HepG2 (cell line): ENCODE data around the gene ANKRD53. TPM values are rescaled to one million over a fixed set of nuclear protein-coding genes. Genes with fewer than 3 reads are reported as not detected.
A peak's percentile ranks its signal among the peaks of the same experiment; 100 is the strongest.

Experiments used
- ATAC-seq: fragments of 200-7000 bp; cut with Tn5 transposase; 3 replicates; pipeline ENCODE4 v1.9.1; 2020; ENCODE audit warnings: mild to moderate bottlenecking, moderate library complexity
- BruUV-seq: library from RNA; stranded (reverse); fragments of 400-500 nt; replicated peaks from 2 replicates; lab custom pipeline; 2021; lab: Mats Ljungman, UMichigan
- CTCF ChIA-PET: fragments of 300-600 bp; formaldehyde crosslinking; extraction: SDS; loops from one replicate; lab custom pipeline; 2021; ENCODE audit warnings: low total read pairs, inconsistent platforms, low intra/inter-chr PET ratio; lab: Yijun Ruan, JAX
- POLR2A ChIA-PET: fragments of 350-600 bp; sonication (Branson Sonifier 250); formaldehyde crosslinking; loops from one replicate; lab custom pipeline; 2020; ENCODE audit warnings: antibody characterized with exemption, inconsistent platforms; lab: Yijun Ruan, JAX
- DNase-seq: peaks from one replicate; pipeline ENCODE4 v3.0.0-alpha.2; 2015; ENCODE audit warnings: low spot score
- FAIRE-seq: peaks from 3 replicates; lab custom pipeline; 2011; peaks lifted over from hg19 to GRCh38; lab: Jason Lieb, UNC
- H2AFZ ChIP-seq: one replicate; pipeline ENCODE4 v1.6.1; 2011; ENCODE audit warnings: low read length, inconsistent platforms
- H3K27ac ChIP-seq: fragments of 300-600 bp; 3 replicates; pipeline ENCODE4 v1.8.0; 2011; ENCODE audit warnings: mixed run types, mild to moderate bottlenecking, mixed read lengths, low read length, inconsistent platforms; ENCODE audit not compliant: insufficient read depth; ENCODE audit errors: extremely low read length
- H3K27me3 ChIP-seq, 2 experiments: fragments of 200-600 bp in 1 of 2; 2 replicates in 1 of 2; 3 replicates in 1 of 2; pipeline versions ENCODE4 v1.6.0 to v1.8.0; 2011; ENCODE audit warnings: low read length in 2 of 2, mild to moderate bottlenecking in 2 of 2, moderate library complexity in 2 of 2, inconsistent platforms in 1 of 2; ENCODE audit not compliant: insufficient read depth in 2 of 2, control insufficient read depth in 1 of 2
- H3K36me3 ChIP-seq, 2 experiments: fragments of 200-600 bp in 1 of 2; replicated peaks in 1 of 2; 2 replicates in 1 of 2; 3 replicates in 1 of 2; pipeline versions ENCODE4 v1.5.1 to v1.8.0; 2011; ENCODE audit warnings: low read length in 2 of 2, inconsistent platforms in 1 of 2; ENCODE audit not compliant: insufficient read depth in 2 of 2, control insufficient read depth in 1 of 2
- H3K4me1 ChIP-seq: 2 replicates; pipeline ENCODE4 v1.5.1; 2012; ENCODE audit warnings: low read length, inconsistent platforms; ENCODE audit not compliant: insufficient read depth
- H3K4me2 ChIP-seq: 2 replicates; pipeline ENCODE4 v1.6.0; 2011; ENCODE audit warnings: low read depth, low read length, inconsistent platforms
- H3K4me3 ChIP-seq, 3 experiments: fragments of 200-600 bp in 1 of 3; sonication (generic), shearing (Covaris generic) in 1 of 3; replicated peaks in 1 of 3; 2 replicates each; pipeline ENCODE4 v1.5.1; 2011 to 2016; ENCODE audit warnings: low read length in 3 of 3, inconsistent platforms in 2 of 3, low read depth in 2 of 3, mild to moderate bottlenecking in 2 of 3, control low read depth in 1 of 3, mixed read lengths in 1 of 3; ENCODE audit not compliant: insufficient read depth in 1 of 3
- H3K79me2 ChIP-seq: one replicate; pipeline ENCODE4 v1.6.1; 2011; ENCODE audit warnings: low read length, inconsistent platforms; ENCODE audit not compliant: insufficient read depth
- H3K9ac ChIP-seq: 2 replicates; pipeline ENCODE4 v1.6.0; 2011; ENCODE audit warnings: mild to moderate bottlenecking, low read depth, low read length, inconsistent platforms; ENCODE audit not compliant: insufficient read depth
- H3K9me3 ChIP-seq: 2 replicates; pipeline ENCODE4 v1.5.1; 2012; ENCODE audit warnings: mild to moderate bottlenecking, low read length
- H4K20me1 ChIP-seq: 2 replicates; pipeline ENCODE4 v1.6.0; 2011; ENCODE audit warnings: inconsistent platforms, mild to moderate bottlenecking, low read length, moderate library complexity; ENCODE audit not compliant: insufficient read depth
- AKAP8 ChIP-seq: sonication (generic); formaldehyde crosslinking; IDR thresholded peaks from 2 replicates; pipeline ENCODE4 v1.5.1; 2020; ENCODE audit warnings: mild to moderate bottlenecking, missing genetic modification reagents
- JDP2 ChIP-seq: sonication (generic); formaldehyde crosslinking; IDR thresholded peaks from 2 replicates; pipeline ENCODE4 v1.8.1; 2022; ENCODE audit warnings: missing genetic modification reagents, borderline replicate concordance
- KDM2A ChIP-seq: sonication (generic); formaldehyde crosslinking; IDR thresholded peaks from 2 replicates; pipeline ENCODE4 v1.4.0; 2020; ENCODE audit warnings: low read depth, missing genetic modification reagents, borderline replicate concordance
- MED8 ChIP-seq: sonication (generic); formaldehyde crosslinking; IDR thresholded peaks from 2 replicates; pipeline ENCODE4 v1.8.1; 2023; ENCODE audit warnings: mild to moderate bottlenecking, missing genetic modification reagents; ENCODE audit not compliant: insufficient replicate concordance
- MEIS2 ChIP-seq: sonication (generic); formaldehyde crosslinking; IDR thresholded peaks from 2 replicates; pipeline ENCODE4 v1.9.0; 2021; ENCODE audit warnings: mild to moderate bottlenecking, missing genetic modification reagents
- MYC ChIP-seq: sonication (generic); formaldehyde crosslinking; IDR thresholded peaks from 2 replicates; pipeline ENCODE4 v1.9.0; 2021; ENCODE audit warnings: missing genetic modification reagents, borderline replicate concordance
- SRSF9 ChIP-seq: fragments of 200-400 bp; formaldehyde crosslinking; IDR thresholded peaks from 2 replicates; pipeline ENCODE4 v1.6.1; 2018; ENCODE audit warnings: borderline replicate concordance, mild to moderate bottlenecking, low read depth, low read length; ENCODE audit not compliant: insufficient read depth, poor library complexity, severe bottlenecking
- STAG1 ChIP-seq: sonication (generic); formaldehyde crosslinking; IDR thresholded peaks from 2 replicates; pipeline ENCODE4 v1.4.0; 2020; ENCODE audit warnings: missing genetic modification reagents
- TBX3 ChIP-seq: fragments of 450-650 bp; IDR thresholded peaks from 2 replicates; pipeline ENCODE4 v1.6.1; 2017; ENCODE audit warnings: antibody characterized with exemption, mild to moderate bottlenecking, inconsistent platforms, borderline replicate concordance
- ZBTB38 ChIP-seq: sonication (generic); formaldehyde crosslinking; IDR thresholded peaks from 2 replicates; pipeline ENCODE4 v1.5.1; 2020; ENCODE audit warnings: mild to moderate bottlenecking, missing genetic modification reagents
- ZNF879 ChIP-seq: sonication (generic); formaldehyde crosslinking; IDR thresholded peaks from 2 replicates; pipeline ENCODE4 v1.8.1; 2023; ENCODE audit warnings: missing genetic modification reagents
- WGBS: methylation state at CpG from one replicate; pipeline ENCODE4 v1.1.6; 2017; ENCODE audit warnings: low lambda C conversion rate; 5-methylcytosine and 5-hydroxymethylcytosine counted together
- in situ Hi-C: cut with HindIII; loops from 2 replicates; pipeline ENCODE4 v1.10.0; 2017; ENCODE audit warnings: low pct_unique_long_range_greater_than_20kb; ENCODE audit not compliant: extremely low pct_ligation_motif_present
- intact Hi-C: fragments of 100-400 bp; cut with micrococcal nuclease; formaldehyde crosslinking; loops from one replicate; pipeline ENCODE4 v1.10.0; 2022; ENCODE audit not compliant: unreplicated experiment
- polyA plus RNA-seq, 8 experiments: library from polyadenylated mRNA; depleted of rRNA in 3 of 8; stranded (reverse) in 7 of 8; unstranded in 1 of 8; fragments of >200 nt; fragmentation: Illumina TruSeq in 4 of 8; extraction: Trizol in 4 of 8; gene quantifications; 2 replicates each; pipeline versions ENCODE4 v1.2.1 to v1.2.3, GENCODE V29; 2011 to 2016; ENCODE audit warnings: low read depth in 4 of 8, missing spikeins in 1 of 8, mixed read lengths in 1 of 8; ENCODE audit not compliant: insufficient read depth in 1 of 8
- total RNA-seq, 5 experiments: library from RNA; depleted of rRNA; stranded (reverse); fragments of >200 nt; fragmentation: Illumina TruSeq; extraction: Trizol; gene quantifications; 2 replicates each; pipeline ENCODE4 v1.2.3, GENCODE V29; 2016; ENCODE audit warnings: low read depth in 1 of 5
- TF ChIP-seq, protein P1 (sequence below): sonication (generic); formaldehyde crosslinking; IDR thresholded peaks from 2 replicates; pipeline ENCODE4 v1.9.0; 2022; ENCODE audit warnings: missing genetic modification reagents, mild to moderate bottlenecking, borderline replicate concordance
- TF ChIP-seq, protein P2 (sequence below): sonication (generic); formaldehyde crosslinking; IDR thresholded peaks from 2 replicates; pipeline ENCODE4 v1.5.0; 2020; ENCODE audit warnings: mild to moderate bottlenecking, missing genetic modification reagents

Gene ANKRD53
- total and polyA plus RNA-seq, 2 of the 13 experiments (the other 11 are each of a cell fraction or from before 2014, with no cell fraction given): 0.15 TPM; not detected in 1

DNA sequence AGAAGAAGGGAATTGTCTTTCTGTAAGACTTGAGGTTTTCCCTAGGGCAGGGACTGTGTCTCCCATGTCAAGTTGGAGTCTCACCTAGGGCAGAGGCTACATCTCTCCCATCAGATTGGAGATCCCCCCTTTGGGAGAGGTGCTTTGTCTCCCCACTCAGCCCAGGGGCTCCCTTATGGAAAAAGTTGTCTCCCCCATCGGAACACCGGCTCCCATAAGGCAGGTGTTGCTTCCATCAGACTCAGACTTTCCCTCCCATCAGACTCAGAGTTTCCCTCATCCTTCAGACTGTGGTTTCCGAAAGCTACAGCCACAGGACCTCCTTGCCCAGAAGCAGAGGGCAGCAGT is 5.8 kb downstream of the ANKRD53 start:
- intact Hi-C loops (no loop called here), in situ Hi-C loops (no loop called here)
- TF ChIP-seq, protein P1, sequence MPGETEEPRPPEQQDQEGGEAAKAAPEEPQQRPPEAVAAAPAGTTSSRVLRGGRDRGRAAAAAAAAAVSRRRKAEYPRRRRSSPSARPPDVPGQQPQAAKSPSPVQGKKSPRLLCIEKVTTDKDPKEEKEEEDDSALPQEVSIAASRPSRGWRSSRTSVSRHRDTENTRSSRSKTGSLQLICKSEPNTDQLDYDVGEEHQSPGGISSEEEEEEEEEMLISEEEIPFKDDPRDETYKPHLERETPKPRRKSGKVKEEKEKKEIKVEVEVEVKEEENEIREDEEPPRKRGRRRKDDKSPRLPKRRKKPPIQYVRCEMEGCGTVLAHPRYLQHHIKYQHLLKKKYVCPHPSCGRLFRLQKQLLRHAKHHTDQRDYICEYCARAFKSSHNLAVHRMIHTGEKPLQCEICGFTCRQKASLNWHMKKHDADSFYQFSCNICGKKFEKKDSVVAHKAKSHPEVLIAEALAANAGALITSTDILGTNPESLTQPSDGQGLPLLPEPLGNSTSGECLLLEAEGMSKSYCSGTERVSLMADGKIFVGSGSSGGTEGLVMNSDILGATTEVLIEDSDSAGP: peak; percentile 27; the same call in 1 of the 2 replicates
- TF ChIP-seq KDM2A: no peak
- Histone ChIP-seq H3K9me3 (no peaks in the 10 kb centered on the region), H3K36me3 (peaks cover 27 to 29% of the 10 kb centered on the region in 2 experiments), H3K4me1 (no peaks in the 10 kb centered on the region), H3K27me3 (no peaks in the 10 kb centered on the region), H2AFZ (no peak overlapping the region), H3K4me3 (no peak overlapping the region), H4K20me1 (no peaks in the 10 kb centered on the region), H3K4me2 (no peak overlapping the region), H3K9ac (no peak overlapping the region), H3K79me2 (no peaks in the 10 kb centered on the region), H3K27ac (no peak overlapping the region)
- ChIA-PET POLR2A (no interaction called here), CTCF (interaction anchor here (1.3 kb wide), 1 partner anchor 86 kb away, joined by 3 read pairs; no protein-coding TSS in a partner anchor)
- no TSS peak for BruUV-seq
- DNase-seq: no peak
- WGBS: 97% methylated on average over 3 of the region's 3 CpGs
- no peak for ATAC-seq
- FAIRE-seq: no peak

DNA sequence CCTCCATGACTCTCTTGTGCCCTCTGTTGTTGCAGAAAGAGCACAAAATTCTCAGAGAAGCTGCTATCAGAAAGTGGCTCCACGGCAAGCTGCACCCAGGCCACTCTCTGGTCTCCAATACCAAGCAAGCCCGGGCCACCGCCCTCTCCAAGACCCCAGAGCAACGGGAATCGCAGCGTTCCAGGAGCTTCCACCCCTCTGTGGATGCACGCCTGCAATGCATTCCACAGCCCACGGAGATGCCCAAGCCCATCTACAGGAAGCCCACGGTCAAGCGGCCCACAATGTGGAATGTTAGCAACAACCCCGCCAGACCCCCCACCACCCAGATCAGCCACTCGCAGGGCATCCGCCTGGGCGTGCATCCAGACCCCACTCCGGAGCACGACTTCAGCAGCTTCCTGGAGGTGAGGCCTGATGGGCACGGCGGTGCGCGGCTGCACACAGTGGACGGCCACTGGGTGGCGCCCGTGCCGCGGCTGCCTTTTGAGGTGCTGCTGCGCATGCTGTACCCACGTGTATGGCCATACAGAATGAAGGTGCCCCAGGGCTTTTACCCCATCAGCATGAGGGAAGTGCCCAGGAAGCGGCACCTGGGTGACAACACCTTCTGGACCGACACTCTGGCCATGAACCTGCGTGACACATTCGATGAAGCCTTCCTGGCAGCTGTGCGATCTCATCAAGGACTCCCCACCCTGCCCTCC is 6.3 kb downstream of the ANKRD53 start:
- H2AFZ ChIP-seq: no peak overlapping the region
- H3K27ac ChIP-seq: no peak overlapping the region
- ChIA-PET POLR2A (no interaction called here), CTCF (interaction anchor here (1.3 kb wide), 1 partner anchor 85 kb away, joined by 3 read pairs; no protein-coding TSS in a partner anchor)
- H3K79me2 ChIP-seq: no peaks in the 10 kb centered on the region
- 90% methylated on average over 29 of the region's 32 CpGs for WGBS
- peaks cover 30 to 34% of the 10 kb centered on the region in 2 experiments for H3K36me3 ChIP-seq
- H3K9ac ChIP-seq: no peak overlapping the region
- intact Hi-C loops (no loop called here), in situ Hi-C loops (no loop called here)
- H3K27me3 ChIP-seq: no peaks in the 10 kb centered on the region
- no peak overlapping the region for H3K4me3 ChIP-seq
- DNase-seq: no peak
- ATAC-seq: peak; percentile 75
- H3K4me2 ChIP-seq: no peak overlapping the region
- no TSS peak for BruUV-seq
- no peak for FAIRE-seq
- no peaks in the 10 kb centered on the region for H4K20me1 ChIP-seq
- H3K9me3 ChIP-seq: no peaks in the 10 kb centered on the region
- no peaks in the 10 kb centered on the region for H3K4me1 ChIP-seq
- TF ChIP-seq AKAP8 (CRISPR knock-in tag) (no peak), ZNF879 (CRISPR knock-in tag) (no peak), MEIS2 (CRISPR knock-in tag) (no peak), JDP2 (CRISPR knock-in tag) (no peak), STAG1 (CRISPR knock-in tag) (peak; percentile 20; the same call in 1 of the 2 replicates), ZBTB38 (CRISPR knock-in tag) (peak; percentile 98), MED8 (CRISPR knock-in tag) (peak; percentile 34), MYC (CRISPR knock-in tag) (0 out of 2 replicates have a peak, but pooled peaks have one; percentile 35), TBX3 (no peak), SRSF9 (no peak)
- TF ChIP-seq, protein P2, sequence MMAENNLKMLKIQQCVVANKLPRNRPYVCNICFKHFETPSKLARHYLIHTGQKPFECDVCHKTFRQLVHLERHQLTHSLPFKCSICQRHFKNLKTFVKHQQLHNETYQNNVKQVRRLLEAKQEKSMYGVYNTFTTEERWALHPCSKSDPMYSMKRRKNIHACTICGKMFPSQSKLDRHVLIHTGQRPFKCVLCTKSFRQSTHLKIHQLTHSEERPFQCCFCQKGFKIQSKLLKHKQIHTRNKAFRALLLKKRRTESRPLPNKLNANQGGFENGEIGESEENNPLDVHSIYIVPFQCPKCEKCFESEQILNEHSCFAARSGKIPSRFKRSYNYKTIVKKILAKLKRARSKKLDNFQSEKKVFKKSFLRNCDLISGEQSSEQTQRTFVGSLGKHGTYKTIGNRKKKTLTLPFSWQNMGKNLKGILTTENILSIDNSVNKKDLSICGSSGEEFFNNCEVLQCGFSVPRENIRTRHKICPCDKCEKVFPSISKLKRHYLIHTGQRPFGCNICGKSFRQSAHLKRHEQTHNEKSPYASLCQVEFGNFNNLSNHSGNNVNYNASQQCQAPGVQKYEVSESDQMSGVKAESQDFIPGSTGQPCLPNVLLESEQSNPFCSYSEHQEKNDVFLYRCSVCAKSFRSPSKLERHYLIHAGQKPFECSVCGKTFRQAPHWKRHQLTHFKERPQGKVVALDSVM (CRISPR knock-in tag): no peak
